Cardiac atrium fibroblast (primary cell): ENCODE data around the gene UBFD1. TPM values are rescaled to one million over a fixed set of nuclear protein-coding genes. Genes with fewer than 3 reads are reported as not detected.

Source experiments
- total RNA-seq: library from RNA; depleted of rRNA; stranded (reverse); fragments of >200 nt; gene quantifications from 2 replicates; pipeline ENCODE4 v1.2.3, GENCODE V29; 2015

UBFD1 gene, protein sequence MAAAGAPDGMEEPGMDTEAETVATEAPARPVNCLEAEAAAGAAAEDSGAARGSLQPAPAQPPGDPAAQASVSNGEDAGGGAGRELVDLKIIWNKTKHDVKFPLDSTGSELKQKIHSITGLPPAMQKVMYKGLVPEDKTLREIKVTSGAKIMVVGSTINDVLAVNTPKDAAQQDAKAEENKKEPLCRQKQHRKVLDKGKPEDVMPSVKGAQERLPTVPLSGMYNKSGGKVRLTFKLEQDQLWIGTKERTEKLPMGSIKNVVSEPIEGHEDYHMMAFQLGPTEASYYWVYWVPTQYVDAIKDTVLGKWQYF
- total RNA-seq: 85.2 and 122 TPM in 2 replicates

DNA sequence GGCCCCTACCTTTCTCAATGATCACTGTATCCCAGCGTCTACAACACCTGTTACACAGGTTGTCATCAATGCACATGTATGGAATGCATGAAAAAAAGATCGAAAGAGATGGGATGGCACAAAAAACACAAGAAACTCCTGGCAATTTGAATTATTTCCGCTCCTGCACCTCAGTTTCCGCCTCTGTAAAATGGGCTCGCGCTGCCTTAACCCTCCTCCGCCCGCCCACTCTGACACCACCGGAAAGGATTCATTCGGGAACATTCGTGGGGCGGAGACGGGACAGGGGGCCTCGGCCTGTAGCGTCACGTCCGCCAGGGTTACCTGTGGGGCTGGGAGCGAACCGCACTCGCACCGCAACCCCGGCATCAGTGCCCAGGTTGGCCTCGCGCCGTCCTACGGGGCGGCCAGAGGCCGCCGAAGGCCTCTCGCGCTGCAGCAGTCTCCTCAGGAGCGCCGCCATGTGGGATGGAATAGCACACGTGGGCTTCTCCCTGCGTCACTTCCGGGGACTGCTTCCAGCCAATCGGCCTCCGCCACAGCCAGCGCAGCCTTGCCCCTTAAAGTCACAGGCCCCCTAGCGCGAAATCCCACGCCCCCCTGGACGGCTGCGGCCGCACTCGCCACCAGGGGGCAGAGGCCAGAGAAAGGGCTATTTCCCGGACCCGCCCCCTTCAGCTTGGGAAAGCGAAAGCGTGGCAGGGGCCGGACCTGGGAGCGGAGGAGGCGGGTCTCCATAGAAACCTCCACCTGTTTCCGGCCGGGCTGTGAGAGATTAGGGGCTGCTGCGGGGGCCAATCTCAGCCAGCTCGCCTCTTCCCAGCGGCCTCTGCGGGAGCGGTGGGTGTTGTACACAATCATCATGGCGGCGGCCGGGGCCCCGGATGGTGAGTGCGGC, at the start of gene UBFD1, which contains the start of gene EARS2:
Gene UBFD1, plus strand, starts transcription at position 847 of the 898 bp plus-strand sequence. Its CDS starts 16 bp downstream, at position 863.
Gene EARS2, minus strand, starts transcription at position 470 of the 898 bp plus-strand sequence. Its CDS starts 7 bp downstream, at position 463.

DNA sequence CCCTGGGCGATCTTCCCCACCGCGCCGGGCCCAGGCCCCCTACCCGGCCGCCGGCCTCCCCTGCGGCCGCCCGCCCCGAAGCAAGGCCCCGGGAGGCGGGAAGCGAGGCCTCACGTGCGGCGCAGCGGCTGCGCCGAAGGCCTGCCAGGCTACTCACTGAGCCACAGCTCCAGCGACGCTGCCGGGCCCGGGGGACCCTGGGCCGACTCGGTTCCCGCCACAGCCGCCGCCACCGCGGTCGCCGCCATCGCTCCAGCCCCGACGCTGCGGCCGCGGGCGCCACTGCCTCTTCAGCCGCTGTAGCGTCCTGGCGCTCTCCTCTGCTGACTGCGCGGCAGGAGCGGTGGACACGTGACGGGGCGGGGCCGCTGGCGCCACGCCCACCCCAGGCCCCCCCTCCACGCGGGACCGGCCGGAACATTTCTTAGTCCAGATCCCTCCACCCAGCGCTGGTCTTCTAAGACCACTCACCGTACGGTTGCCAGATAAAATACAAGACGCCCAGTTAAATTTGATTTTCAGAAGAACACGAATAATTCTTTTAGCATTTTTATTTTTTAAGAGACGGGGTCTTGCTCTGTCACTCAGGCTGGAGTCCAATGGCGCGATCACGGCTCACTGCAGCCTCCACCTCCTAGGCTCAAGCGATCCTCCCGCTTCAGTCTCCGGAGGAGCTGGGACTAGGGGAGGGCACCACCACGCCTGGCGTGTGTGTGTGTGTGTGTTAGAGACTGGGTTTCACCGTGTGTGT, 47.2 kb upstream of the UBFD1 start, which contains the start of gene GGA2:
Gene GGA2, minus strand, starts transcription at position 331 of the 751 bp plus-strand sequence. Its CDS starts 83 bp downstream, at position 248.

DNA sequence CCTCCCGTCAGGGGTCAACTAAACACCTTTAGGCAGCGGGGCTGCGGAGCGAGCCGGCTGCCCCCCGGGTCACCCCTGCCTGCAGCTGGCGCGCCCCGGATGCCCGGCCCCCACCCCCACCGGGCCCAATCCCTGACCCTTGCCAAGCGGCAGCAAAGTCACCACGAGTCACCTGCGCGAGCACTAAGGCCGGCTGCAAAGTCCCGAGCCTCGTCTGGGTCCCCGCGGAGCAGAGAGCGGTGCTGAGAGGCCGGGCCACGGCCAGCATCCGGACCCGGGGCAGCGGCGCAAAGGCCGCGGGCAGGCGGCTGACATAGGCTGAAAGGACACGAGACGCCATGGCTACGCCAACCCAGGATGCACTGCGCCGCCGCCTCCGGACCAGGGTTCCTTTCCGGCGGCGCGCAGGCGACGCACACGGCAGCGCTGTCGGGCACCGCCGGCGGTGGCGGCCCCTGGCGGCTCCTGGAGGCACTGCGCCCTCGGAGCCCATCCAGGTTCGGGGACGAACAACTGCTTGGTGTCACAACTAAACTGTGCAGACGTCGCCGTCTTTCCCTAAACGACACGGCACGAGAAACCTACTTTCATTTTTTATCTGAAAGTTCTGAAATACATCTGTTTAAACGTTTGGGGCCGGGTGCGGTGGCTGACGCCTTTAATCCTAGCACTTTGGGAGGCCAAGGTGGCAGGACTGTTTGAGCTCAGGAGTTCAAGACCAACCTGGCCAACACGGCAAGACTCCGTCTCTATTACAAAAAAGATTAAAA, 38.6 kb downstream of the UBFD1 start, which contains the start of gene NDUFAB1:
Gene NDUFAB1, minus strand, starts transcription at position 366 of the 770 bp plus-strand sequence. Its CDS starts 26 bp downstream, at position 340.

Other genes with a start within 250 kb of the UBFD1 start
- gene COG7, start 104.5 kb upstream of the UBFD1 start, total RNA-seq: 11.0 and 17.8 TPM in 2 replicates
- gene GGA2, start 47.2 kb upstream of the UBFD1 start, total RNA-seq: 17.8 and 22.9 TPM in 2 replicates
- 23.7 and 32.0 TPM in 2 replicates for gene EARS2, start 377 bp upstream of the UBFD1 start, total RNA-seq
- gene NDUFAB1, start 38.6 kb downstream of the UBFD1 start, total RNA-seq: 86.8 and 90.1 TPM in 2 replicates
- 4.7 and 14.6 TPM in 2 replicates for gene PALB2, start 83.6 kb downstream of the UBFD1 start, total RNA-seq
- 39.5 and 53.8 TPM in 2 replicates for gene DCTN5, start 83.7 kb downstream of the UBFD1 start, total RNA-seq
- 13.5 and 19.9 TPM in 2 replicates for gene PLK1, start 121.2 kb downstream of the UBFD1 start, total RNA-seq
- 0.18 TPM in 1 of 2 replicates, not detected in the other for gene ERN2, start 155.5 kb downstream of the UBFD1 start, total RNA-seq
- not detected in 2 replicates for gene CHP2, start 197.3 kb downstream of the UBFD1 start, total RNA-seq